ENCODE results near the gene THAP7.

GRCh38 chr22:20972933-20973577 lies 28.9 kb downstream of the THAP7 start:
- TF ChIP-seq POLR2AphosphoS5 (IDR thresholded peaks at IDR 0.05): no peak
- no peak for TF ChIP-seq CTCF (IDR thresholded peaks at IDR 0.05)
- no peak for TF ChIP-seq EP300 (IDR thresholded peaks at IDR 0.05)
- no peak for TF ChIP-seq POLR2A (IDR thresholded peaks at IDR 0.05)

Measured in suprapubic skin (tissue), 4 donors.